NCI-H510A treated with DMSO at 0.1 percent for 48 hours (cell line): ENCODE results near the gene SUPT3H.
"Not testable (repeated sequence)": the region's sequence is repeated elsewhere in the genome, so short reads cannot be mapped to it uniquely, and the experiment has no call there.

Experiments
- DNase-seq: peaks from one replicate; lab custom pipeline; 2025; lab: John Stamatoyannopoulos, UW

The SUPT3H gene

DNA sequence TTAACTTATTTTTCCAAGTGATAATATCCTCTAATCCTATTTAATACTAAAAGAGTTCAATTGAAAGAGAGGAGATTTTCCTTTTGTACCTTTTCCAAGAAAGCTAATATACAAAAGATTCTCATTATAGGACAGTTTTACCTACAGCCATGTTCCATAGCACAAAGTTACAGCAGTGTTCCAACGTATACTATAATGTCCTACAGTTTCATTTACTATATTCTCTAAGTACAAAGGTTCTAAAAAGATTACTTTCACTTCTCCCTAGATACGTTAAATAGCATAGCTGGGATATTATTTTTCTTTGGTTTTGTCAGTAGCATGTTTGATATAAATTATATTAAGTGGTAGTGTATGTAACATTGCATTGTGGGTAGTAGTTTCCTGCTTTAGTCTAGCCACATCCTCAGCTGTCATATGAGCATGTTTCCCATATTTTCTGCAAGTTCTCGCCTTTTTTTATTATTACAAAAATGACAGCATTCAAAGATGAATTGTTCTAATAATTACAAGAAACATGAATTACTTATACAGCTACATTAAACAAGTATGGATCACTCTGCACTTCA is 54.0 kb downstream of the SUPT3H start:
- DNase-seq: no peak

DNA sequence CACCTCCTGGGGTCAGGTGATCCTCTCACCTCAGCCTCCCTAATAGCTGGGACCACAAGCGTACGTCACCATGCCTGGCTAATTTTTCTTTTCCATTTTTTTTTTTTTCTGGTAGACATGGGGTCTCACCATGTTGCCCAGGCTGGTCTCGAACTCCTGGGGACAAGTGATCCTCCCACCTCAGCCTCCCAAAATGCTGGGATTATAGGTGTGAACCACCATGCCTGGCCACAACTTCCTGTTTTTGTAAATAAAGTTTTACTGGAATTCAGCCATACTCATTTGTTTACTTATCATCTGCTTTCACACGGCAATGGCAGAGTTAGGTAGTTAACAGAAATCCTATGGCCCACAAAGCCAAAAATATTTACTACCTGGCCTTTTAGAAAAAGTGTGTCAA is 57.4 kb downstream of the SUPT3H start:
- DNase-seq: no peak

DNA sequence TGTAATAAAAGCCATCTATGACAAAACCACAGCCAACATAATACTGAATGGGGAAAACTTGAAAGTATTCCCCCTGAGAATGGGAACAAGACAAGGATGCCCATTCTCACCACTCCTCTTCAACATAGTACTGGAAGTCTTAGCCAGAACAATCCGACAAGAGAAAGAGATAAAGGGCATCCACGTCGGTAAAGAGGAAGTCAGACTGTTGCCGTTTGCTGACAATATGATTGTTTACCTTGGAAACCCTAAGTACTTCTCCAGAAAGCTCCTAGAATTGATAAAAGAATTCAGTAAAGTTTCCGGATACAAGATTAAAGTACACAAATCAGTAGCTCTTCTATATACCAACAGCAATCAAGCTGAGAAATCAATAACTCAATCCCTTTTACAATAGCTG is 63.6 kb downstream of the SUPT3H start:
- DNase-seq: no peak

DNA sequence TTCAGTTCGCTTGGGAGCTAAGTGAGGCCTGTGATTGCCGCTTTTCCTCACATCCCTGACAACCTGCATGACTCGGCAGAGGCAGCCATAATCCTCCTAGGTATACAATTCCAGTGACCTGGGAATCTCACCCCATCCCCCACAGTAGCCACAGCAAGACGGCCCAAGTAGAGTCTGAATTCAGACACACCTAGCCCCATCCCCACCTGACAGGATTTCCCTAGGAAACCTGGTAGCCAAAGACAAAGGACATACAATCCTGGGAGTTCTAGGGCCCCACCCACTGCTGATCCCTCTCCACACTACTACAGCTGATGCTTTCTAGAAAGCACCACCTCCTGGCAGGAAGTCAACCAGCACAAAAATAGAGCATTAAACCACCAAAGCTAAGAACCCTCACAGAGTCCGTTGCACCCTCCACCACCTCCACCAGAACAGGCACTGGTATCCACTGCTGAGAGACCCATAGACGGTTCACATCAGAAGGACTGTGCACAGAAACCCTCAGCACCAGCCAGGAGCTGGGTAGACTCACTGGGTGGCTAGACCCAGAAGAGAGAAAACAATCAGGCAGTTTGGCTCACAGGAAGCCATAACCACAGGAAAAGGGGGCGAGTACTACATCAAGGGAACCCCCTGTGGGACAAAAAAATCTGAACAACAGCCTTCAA is 67.5 kb downstream of the SUPT3H start:
- DNase-seq: no peak

- no peak for DNase-seq
These were observed 72.2 kb downstream of the SUPT3H start for GRCh38 chr6:45305546-45305945.

DNA sequence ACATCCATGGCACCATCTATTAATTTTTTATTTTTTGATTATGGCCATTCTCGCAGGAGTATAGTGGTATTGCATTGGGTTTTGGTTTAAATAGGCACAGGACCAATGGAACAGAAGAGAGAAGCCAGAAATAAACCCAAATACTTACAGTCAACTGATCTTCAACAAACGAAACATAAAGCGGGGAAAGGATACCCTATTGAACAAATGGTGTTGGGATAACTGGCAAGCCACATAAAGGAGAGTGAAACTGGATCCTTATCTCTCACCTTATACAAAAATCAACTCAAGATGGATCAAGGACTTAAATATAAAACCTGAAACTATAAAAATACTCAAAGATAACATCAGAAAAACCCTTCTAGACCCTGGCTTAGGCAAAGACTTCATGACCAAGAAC is 74.9 kb downstream of the SUPT3H start:
- DNase-seq: no peak

GRCh38 chr6:45301348-45302142 is 76.2 kb downstream of the SUPT3H start:
- DNase-seq: no peak

GRCh38 chr6:45300736-45301135 is 77.0 kb downstream of the SUPT3H start:
- no peak for DNase-seq

DNA sequence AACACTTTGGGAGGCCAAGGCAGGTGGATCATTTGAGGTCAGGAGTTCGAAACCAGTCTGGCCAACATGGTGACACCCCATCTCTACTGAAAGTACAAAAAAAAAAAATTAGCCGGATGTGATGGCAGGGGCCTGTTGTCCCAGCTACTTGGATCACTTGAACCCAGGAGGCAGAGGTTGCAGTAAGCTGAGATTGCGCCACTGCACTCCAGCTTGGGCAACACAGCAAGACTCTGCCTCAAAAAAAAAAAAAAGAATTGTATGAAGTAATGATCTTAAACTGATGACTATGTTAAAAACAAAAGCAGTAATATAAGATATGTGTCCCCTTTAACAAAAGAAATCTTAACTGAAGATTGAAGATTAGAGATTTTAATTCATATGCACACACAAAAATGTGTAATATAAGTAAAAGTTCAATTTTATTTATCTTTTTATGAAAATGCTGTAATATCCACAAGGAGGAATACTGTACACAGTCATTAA is 78.6 kb downstream of the SUPT3H start:
- DNase-seq: no peak

GRCh38 chr6:45297320-45297719 is 80.4 kb downstream of the SUPT3H start:
- DNase-seq: no peak

GRCh38 chr6:45294065-45294701 is 83.6 kb downstream of the SUPT3H start:
- DNase-seq: not testable (repeated sequence)

GRCh38 chr6:45293306-45293705 is 84.4 kb downstream of the SUPT3H start:
- no peak for DNase-seq

DNA sequence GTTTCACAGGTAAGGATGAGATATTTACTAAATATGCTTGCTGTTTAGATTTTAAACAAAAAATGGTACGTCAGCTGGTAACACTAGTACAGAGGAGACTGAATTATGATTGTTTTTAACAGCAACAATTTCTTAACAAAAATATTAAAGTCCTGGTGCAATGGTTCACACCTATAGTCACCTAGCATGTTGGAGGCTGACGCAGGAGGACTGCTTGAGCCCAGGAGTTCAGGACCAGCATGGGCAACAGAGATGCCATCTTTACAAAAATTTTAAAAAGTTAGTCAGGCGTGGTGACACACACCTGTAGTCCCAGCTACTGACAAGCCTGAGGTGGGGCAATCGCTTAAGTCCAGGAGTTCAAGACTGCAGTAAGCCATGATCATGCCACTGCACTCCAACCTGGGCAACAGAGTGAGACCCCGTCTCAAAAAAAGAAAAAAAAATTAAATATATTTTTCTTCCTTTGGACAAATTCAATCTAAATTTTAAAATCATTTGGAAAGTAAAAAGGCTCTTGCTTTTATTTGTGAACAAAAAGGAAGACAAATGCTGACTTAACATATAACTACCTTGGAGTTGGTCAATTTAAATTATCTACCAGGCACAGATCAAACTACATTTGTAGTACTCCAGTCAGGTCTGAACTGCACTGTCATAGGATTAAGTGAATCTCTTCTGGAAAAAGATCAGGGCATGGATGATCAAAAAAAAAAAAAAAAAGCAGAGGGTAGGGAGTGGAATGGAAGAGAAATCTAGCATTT is 87.8 kb downstream of the SUPT3H start:
- DNase-seq: no peak

DNA sequence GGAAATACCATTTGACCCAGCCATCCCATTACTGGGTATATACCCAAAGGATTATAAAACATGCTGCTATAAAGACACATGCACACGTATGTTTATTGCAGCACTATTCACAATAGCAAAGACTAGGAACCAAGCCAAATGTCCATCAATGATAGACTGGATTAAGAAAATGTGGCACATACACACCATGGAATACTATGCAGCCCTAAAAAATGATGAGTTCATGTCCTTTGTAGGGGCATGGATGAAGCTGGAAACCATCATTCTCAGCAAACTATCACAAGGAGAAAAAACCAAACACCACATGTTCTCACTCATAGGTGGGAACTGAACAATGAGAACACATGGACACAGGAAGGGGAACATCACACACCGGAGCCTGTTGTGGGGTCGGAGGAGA is 91.0 kb downstream of the SUPT3H start:
- DNase-seq: not testable (repeated sequence)

DNA sequence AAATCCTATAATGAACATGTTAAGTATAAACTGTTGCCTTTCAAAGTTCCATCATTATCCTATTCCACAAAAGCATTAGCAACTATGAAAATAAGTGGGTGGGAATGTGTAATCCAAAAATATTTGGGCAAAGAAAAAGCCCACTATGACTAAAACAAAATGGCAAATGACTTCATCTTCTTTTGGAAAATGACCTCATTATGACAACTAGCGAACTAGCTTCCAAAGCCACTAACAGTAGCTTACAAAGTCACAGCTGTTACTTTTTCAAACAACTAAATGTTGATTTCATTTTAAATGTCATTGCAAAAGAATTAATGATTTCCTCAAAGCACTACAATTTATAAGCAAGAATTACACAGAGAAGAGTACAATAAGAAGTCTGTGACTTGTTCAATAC is 99.4 kb downstream of the SUPT3H start:
- DNase-seq: no peak

GRCh38 chr6:45277741-45278140 is 100.0 kb downstream of the SUPT3H start:
- DNase-seq: not testable (repeated sequence)

DNA sequence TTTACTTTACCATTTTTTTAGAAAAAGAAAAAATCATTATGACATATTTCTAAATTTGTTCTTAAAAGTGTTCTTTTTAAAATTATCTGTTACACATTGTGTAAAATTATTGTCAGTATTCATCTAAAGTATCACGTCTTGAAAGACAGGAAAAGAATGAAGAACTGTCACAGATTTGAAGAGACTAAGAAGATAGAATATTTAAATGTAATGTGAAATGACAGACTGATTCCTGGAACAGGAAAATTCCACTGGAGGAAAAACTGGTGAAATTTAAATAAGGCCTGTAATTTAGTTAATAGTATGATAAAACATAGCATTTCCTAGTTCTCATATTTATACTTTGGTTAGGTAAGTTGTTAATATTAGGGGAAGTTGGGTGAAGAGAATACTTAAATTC is 102.4 kb downstream of the SUPT3H start:
- no peak for DNase-seq

GRCh38 chr6:45272626-45273025 is 105.1 kb downstream of the SUPT3H start:
- DNase-seq: no peak

DNA sequence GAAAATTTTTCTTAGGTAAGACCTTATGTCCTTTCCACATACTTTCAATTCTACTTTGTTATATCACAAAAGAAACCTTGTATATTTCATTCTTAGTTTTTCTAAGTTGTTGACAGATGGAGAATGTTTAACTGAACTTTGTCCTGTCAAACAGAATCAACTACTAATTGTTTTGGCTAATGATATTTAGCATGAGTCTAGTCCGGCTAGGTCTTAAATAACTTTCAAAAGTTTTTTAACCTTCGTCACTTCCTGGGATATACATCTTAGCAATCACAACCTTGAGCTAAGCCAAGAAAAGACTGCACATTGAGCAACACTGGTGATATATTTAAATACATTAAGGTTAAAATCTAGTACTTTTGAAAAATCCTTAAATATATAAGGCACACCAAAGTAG is 112.5 kb downstream of the SUPT3H start:
- DNase-seq: no peak

GRCh38 chr6:45260696-45261095 is 117.0 kb downstream of the SUPT3H start:
- no peak for DNase-seq

DNA sequence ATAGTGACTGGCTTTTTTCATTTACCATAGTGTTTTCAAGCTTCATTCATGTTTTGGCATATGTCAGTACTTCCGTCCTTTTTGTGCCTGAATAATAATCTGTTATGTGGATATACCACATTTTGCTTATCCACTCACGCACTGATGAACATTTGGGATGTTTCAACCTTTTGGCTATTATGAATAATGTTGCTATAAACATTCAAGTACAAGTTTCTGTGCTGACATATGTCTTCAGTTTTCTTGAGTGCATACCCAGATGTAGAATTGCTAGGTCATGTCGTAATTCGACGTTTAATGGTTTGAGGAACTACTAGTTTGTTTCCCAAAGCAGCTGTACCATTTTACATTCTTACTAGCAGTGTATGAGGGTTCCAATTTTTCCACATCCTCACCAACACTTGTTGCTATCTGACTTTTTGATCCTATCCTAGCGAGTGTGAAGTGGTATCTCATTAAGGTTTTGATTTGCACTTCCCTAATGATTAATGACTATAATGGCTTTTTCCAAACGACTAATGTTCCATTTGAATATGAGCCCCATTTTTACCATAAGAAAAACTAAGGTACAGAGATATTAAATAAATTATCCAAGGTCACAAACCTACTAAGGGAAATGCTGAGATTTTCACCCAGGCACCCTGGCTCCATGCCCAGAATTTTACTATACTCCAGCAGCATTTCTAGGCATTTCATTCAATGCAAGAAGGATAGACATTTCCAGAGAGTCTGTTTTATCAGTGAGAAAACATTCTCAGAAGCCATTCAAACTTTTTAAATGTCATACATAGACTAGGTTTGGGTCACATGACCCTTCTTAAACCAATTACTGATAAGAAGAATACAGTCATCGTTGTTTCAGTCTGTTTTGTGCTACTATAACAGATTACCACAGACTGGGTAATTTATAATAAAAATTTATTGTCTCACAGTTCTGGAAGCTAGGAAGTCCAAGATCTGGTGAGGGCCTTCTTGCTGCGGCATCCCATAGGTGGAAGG is 120.7 kb downstream of the SUPT3H start:
- no peak for DNase-seq
